BLaER1 treated with 17β-estradiol and CSF1 and Interleukin-3, amounts not matched to agents 10 nM and 100 nM (cell line): ENCODE data around the gene S100A11.

ENCODE experiments used
- H3K27ac ChIP-seq, 11 experiments: shearing (Covaris generic); formaldehyde crosslinking; 2 replicates each; pipeline ENCODE4 v1.8.1; 2022
- H3K27me3 ChIP-seq, 11 experiments: shearing (Covaris generic); formaldehyde crosslinking; 2 replicates each; pipeline ENCODE4 v1.8.1; 2022
- H3K36me3 ChIP-seq, 11 experiments: shearing (Covaris generic); formaldehyde crosslinking; 2 replicates each; pipeline ENCODE4 v1.8.1; 2022
- H3K4me1 ChIP-seq, 10 experiments: shearing (Covaris generic); formaldehyde crosslinking; 2 replicates each; pipeline ENCODE4 v1.8.1; 2022
- H3K4me2 ChIP-seq, 11 experiments: shearing (Covaris generic); formaldehyde crosslinking; 2 replicates each; pipeline ENCODE4 v1.8.1; 2022
- H3K4me3 ChIP-seq, 10 experiments: shearing (Covaris generic); formaldehyde crosslinking; 2 replicates each; pipeline ENCODE4 v1.8.1; 2022
- H3K9ac ChIP-seq, 11 experiments: shearing (Covaris generic); formaldehyde crosslinking; 2 replicates each; pipeline ENCODE4 v1.8.1; 2022
- H3K9me3 ChIP-seq, 11 experiments: shearing (Covaris generic); formaldehyde crosslinking; replicated peaks in 1 of 11; 2 replicates each; pipeline ENCODE4 v1.8.1; 2022
- H4K20me1 ChIP-seq, 11 experiments: shearing (Covaris generic); formaldehyde crosslinking; 2 replicates each; pipeline ENCODE4 v1.8.1; 2022
- Cebpa-rat ChIP-seq, 11 experiments: shearing (Covaris generic); IDR thresholded peaks; 2 replicates each; pipeline ENCODE4 v1.8.1; 2022

Gene S100A11

GRCh38 chr1:152044386-152044785 lies 7.6 kb upstream of the S100A11 start:
- H3K27me3 ChIP-seq: no peaks in the 10 kb centered on the region
- peaks cover 0 to 11% (median 6%) of the 10 kb centered on the region in 11 experiments; a peak in 11 of 22 replicates for H3K9me3 ChIP-seq
- H3K36me3 ChIP-seq: no peaks in the 10 kb centered on the region
- H3K4me2 ChIP-seq: peak overlapping the region; percentile 15 to 78 (median 52); a peak in 21 of 22 replicates
- H3K4me1 ChIP-seq: peaks cover 29 to 80% (median 50%) of the 10 kb centered on the region in 10 experiments
- peak overlapping the region in 3 of 11 experiments; percentile 1 to 27 (median 19); a peak in 4 of 22 replicates for H3K27ac ChIP-seq
- no peak overlapping the region for H3K4me3 ChIP-seq
- no peaks in the 10 kb centered on the region for H4K20me1 ChIP-seq
- no peak for TF ChIP-seq Cebpa-rat (IDR thresholded peaks at IDR 0.05)
- H3K9ac ChIP-seq: no peak overlapping the region

DNA sequence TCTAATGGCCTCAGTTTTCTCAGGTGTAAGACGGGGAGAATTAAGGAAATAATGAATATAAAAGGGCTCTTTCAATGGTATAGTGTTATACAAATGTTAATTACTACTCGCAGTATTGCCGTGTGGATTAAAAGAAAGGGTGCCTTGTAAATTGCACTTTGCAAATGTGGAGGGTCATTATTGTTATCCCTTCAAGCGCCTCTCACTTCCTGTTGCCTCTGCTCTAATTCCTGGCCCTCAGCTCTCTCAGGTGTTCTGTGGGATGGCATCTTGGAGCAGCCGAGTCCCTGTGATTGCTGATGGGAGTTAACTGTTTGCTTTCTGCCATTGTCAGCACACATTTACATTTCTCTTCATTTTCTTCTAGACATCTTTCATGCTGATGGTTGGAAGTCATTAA lies 7.1 kb upstream of the S100A11 start:
- peaks cover 0 to 11% (median 6%) of the 10 kb centered on the region in 11 experiments; a peak in 11 of 22 replicates for H3K9me3 ChIP-seq
- no peak overlapping the region for H3K9ac ChIP-seq
- no peak overlapping the region for H3K4me3 ChIP-seq
- TF ChIP-seq Cebpa-rat (IDR thresholded peaks at IDR 0.05): no peak
- H3K27me3 ChIP-seq: no peaks in the 10 kb centered on the region
- H3K4me1 ChIP-seq: peaks cover 28 to 80% (median 50%) of the 10 kb centered on the region in 10 experiments
- peak overlapping the region in 10 of 11 experiments; percentile 15 to 78 (median 55); a peak in 16 of 22 replicates for H3K4me2 ChIP-seq
- H4K20me1 ChIP-seq: no peaks in the 10 kb centered on the region
- peak overlapping the region in 2 of 11 experiments; percentile 19 to 27; a peak in 1 of 22 replicates for H3K27ac ChIP-seq
- H3K36me3 ChIP-seq: no peaks in the 10 kb centered on the region

DNA sequence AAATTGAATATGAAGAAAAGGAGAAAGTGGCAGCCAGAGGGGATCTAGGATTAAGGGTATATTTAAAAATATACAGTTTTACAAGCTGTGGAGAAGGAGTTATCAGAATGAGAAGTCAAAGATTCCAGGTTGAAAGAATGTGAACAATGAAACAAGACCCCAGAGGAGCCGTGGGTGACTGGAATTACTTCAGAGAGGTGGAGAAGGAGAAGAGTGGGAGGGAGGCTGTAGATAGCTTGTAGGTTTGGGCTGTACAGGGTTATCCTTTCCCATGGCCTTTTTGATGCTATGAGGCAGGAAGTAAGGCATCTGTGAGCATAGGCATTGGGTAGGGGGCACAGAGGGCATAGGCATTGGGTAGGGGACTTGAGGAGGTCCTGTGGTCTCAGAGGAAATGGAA lies 5.2 kb upstream of the S100A11 start:
- no peak overlapping the region for H3K9ac ChIP-seq
- no peak for TF ChIP-seq Cebpa-rat (IDR thresholded peaks at IDR 0.05)
- no peaks in the 10 kb centered on the region for H3K27me3 ChIP-seq
- no peak overlapping the region for H3K4me2 ChIP-seq
- peaks cover 29 to 84% (median 54%) of the 10 kb centered on the region in 10 experiments for H3K4me1 ChIP-seq
- H3K9me3 ChIP-seq: peaks cover 0 to 11% (median 6%) of the 10 kb centered on the region in 11 experiments; a peak in 11 of 22 replicates
- no peak overlapping the region for H3K4me3 ChIP-seq
- H4K20me1 ChIP-seq: no peaks in the 10 kb centered on the region
- no peaks in the 10 kb centered on the region for H3K36me3 ChIP-seq
- no peak overlapping the region for H3K27ac ChIP-seq

DNA sequence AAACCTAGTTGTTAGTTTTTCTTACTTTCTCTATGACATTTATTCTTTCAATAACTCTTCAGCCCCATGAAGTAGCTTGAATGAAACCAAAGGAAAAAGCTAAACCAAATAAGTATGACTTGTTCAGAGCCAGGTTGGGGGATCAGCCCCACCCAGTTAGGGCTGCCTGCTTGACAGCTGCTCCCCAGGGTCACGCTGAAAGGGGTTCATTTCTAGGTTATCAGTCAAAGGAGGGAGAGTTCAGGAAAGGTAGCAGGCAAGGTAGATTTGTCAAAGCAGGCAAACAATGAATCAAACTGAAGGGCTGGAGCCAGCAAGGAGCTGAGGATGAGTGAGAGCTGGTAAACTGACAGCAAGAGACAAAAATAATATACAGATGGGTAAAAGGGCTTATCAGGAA lies 3.1 kb upstream of the S100A11 start:
- no peaks in the 10 kb centered on the region for H3K27me3 ChIP-seq
- no peaks in the 10 kb centered on the region for H3K9me3 ChIP-seq
- peaks cover 46 to 70% (median 58%) of the 10 kb centered on the region in 10 experiments for H3K4me1 ChIP-seq
- H4K20me1 ChIP-seq: peaks cover 0 to 8% (median 0%) of the 10 kb centered on the region in 11 experiments; a peak in 1 of 22 replicates
- H3K36me3 ChIP-seq: peaks cover 0 to 9% (median 0%) of the 10 kb centered on the region in 11 experiments; a peak in 6 of 22 replicates
- H3K4me3 ChIP-seq: no peak overlapping the region
- no peak for TF ChIP-seq Cebpa-rat (IDR thresholded peaks at IDR 0.05)
- peak overlapping the region in 6 of 11 experiments; percentile 29 to 99 (median 98); a peak in 10 of 22 replicates for H3K4me2 ChIP-seq
- H3K9ac ChIP-seq: no peak overlapping the region
- peak overlapping the region in 5 of 11 experiments; percentile 86 to 98 (median 94); a peak in 8 of 22 replicates for H3K27ac ChIP-seq

DNA sequence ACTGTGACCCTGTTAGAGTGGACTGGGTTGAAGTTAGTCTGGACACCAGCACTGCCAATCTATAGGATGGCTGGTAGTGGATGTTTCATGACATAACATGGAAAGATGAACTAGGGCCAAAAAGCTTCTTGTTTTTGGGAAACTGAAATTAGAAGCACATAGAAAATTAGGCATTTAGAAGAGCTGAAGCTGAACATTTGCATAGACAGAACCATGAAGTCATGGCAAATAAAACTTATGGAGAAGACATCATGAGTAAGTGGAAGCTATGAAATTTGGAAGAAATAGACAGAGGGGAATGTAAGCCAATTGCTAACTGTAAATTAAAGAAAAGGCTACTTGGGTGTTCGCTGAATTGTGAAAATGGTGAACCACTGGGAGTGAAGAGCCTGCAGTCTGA lies 2.7 kb upstream of the S100A11 start:
- Histone ChIP-seq H4K20me1 (peaks cover 0 to 9% (median 0%) of the 10 kb centered on the region in 11 experiments; a peak in 5 of 22 replicates), H3K4me3 (no peak overlapping the region), H3K9ac (no peak overlapping the region), H3K27me3 (no peaks in the 10 kb centered on the region), H3K27ac (peak overlapping the region in 8 of 11 experiments; percentile 85 to 98 (median 94); a peak in 15 of 22 replicates), H3K9me3 (no peaks in the 10 kb centered on the region), H3K4me1 (peaks cover 47 to 70% (median 58%) of the 10 kb centered on the region in 10 experiments), H3K4me2 (peak overlapping the region in 7 of 11 experiments; percentile 87 to 99 (median 98); a peak in 12 of 22 replicates), H3K36me3 (peaks cover 0 to 10% (median 0%) of the 10 kb centered on the region in 11 experiments; a peak in 7 of 22 replicates)
- no peak for TF ChIP-seq Cebpa-rat (IDR thresholded peaks at IDR 0.05)

DNA sequence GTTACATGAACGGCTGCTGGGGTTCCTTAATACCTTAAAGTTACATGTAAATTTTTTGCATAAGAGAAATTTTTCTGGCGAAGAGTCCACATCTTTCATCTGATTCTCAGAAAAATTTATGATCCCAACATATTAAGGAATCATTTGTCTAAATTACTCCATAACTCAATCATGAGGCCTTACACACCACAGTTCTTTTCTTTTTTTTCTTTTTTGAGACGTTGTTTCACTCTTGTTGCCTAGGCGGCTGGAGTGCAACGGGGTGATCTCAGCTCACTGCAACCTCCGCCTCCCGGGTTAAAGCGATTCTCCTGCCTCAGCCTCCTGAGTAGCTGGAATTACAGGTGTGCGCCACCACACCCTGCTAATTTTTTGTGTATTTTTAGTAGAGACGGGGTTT lies 2.1 kb upstream of the S100A11 start:
- Histone ChIP-seq H3K4me2 (peak overlapping the region in 10 of 11 experiments; percentile 84 to 99 (median 96); a peak in 18 of 22 replicates), H3K9ac (peak overlapping the region in 5 of 11 experiments; percentile 55 to 98 (median 92); a peak in 10 of 22 replicates), H3K4me1 (peaks cover 48 to 70% (median 58%) of the 10 kb centered on the region in 10 experiments), H3K27me3 (no peaks in the 10 kb centered on the region), H3K9me3 (no peaks in the 10 kb centered on the region), H4K20me1 (peaks cover 0 to 15% (median 0%) of the 10 kb centered on the region in 11 experiments; a peak in 9 of 22 replicates), H3K4me3 (peak overlapping the region in 1 of 10 experiments; percentile 11; a peak in 1 of 20 replicates), H3K27ac (peak overlapping the region in 10 of 11 experiments; percentile 55 to 98 (median 90); a peak in 19 of 22 replicates), H3K36me3 (peaks cover 0 to 15% (median 5%) of the 10 kb centered on the region in 11 experiments; a peak in 16 of 22 replicates)
- TF ChIP-seq Cebpa-rat (IDR thresholded peaks at IDR 0.05): no peak

DNA sequence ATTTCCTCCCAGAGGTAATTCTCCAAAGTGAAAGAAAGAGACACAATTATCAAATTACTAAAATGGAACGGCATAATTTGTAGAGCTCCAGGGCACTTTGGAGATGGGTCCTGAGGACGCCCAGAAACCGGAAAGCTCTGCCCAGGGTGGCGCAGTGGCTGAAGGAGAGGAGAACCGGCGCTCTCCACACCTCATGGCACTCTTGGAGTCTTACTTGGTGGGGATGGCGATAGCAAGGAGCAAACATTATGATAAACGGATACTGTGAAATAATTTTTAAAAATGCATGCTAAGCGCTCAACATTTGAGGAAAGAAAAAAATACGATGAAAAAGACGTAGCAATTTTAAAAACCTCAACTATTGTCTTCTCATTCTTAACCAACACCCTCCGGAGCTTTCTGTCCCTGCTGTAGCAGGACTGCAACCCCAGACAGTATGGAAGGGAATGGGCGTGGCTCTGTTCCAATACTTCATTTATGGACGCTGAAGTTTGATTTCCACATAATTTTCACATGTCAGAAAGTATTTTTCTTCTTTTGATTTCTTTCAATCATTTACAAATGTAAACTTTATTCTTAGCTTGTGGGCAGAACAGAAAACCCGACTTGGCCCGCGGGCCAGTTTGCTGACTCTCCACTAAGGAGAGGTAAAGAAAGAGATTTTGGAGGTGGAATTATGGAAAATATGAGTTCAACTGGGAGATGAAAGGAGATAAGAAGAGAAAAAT lies 1.1 kb downstream of the S100A11 start:
- peaks cover 9 to 47% (median 37%) of the 10 kb centered on the region in 11 experiments for H3K36me3 ChIP-seq
- TF ChIP-seq Cebpa-rat (IDR thresholded peaks at IDR 0.05): no peak
- H3K4me1 ChIP-seq: peaks cover 51 to 86% (median 65%) of the 10 kb centered on the region in 10 experiments
- H3K9ac ChIP-seq: peak overlapping the region; percentile 78 to 98 (median 85)
- H3K4me3 ChIP-seq: peak overlapping the region; percentile 58 to 79 (median 68)
- H4K20me1 ChIP-seq: peaks cover 0 to 46% (median 0%) of the 10 kb centered on the region in 11 experiments; a peak in 9 of 22 replicates
- peak overlapping the region; percentile 84 to 99 (median 97) for H3K4me2 ChIP-seq
- H3K27ac ChIP-seq: peak overlapping the region; percentile 79 to 98 (median 88)
- peaks cover 0 to 24% (median 0%) of the 10 kb centered on the region in 11 experiments; a peak in 3 of 22 replicates for H3K9me3 ChIP-seq
- no peaks in the 10 kb centered on the region for H3K27me3 ChIP-seq

GRCh38 chr1:152034654-152035538 lies 1.9 kb downstream of the S100A11 start:
- Histone ChIP-seq H3K36me3 (peaks cover 9 to 55% (median 42%) of the 10 kb centered on the region in 11 experiments), H3K4me1 (peaks cover 51 to 86% (median 65%) of the 10 kb centered on the region in 10 experiments), H4K20me1 (peaks cover 0 to 54% (median 0%) of the 10 kb centered on the region in 11 experiments; a peak in 9 of 22 replicates), H3K27me3 (no peaks in the 10 kb centered on the region), H3K9me3 (peaks cover 0 to 24% (median 0%) of the 10 kb centered on the region in 11 experiments; a peak in 3 of 22 replicates), H3K4me3 (peak overlapping the region; percentile 58 to 79 (median 68)), H3K4me2 (peak overlapping the region; percentile 84 to 99 (median 97)), H3K27ac (peak overlapping the region; percentile 79 to 98 (median 88); a peak in 21 of 22 replicates), H3K9ac (peak overlapping the region; percentile 78 to 98 (median 85))
- TF ChIP-seq Cebpa-rat (IDR thresholded peaks at IDR 0.05): no peak
